ENCODE results near the gene PTPRK. TPM values are rescaled to one million over a fixed set of nuclear protein-coding genes. Genes with fewer than 3 reads are reported as not detected.

PTPRK gene
- total RNA-seq, 1 experiment from 2014 or later, result 89.3 TPM

GRCh38 chr6:128388380-128388779, 132.0 kb downstream of the PTPRK start:
- H3F3A ChIP-seq (ENCODE audit: insufficient read depth, low read depth), result 0 out of 2 replicates have a peak, but pooled peaks cover 5% of the 10 kb centered on the region
- CTCF ChIA-PET, result no interaction called here
- 0 out of 2 replicates have a peak, but pooled peaks cover 3% of the 10 kb centered on the region for H4K20me1 ChIP-seq (ENCODE audit: insufficient read depth)
- no peaks in the 10 kb centered on the region for H3K9me2 ChIP-seq (ENCODE audit: insufficient read depth)
- POLR2A ChIA-PET (ENCODE audit: unreplicated experiment), result no interaction called here
- H3K4me2 ChIP-seq, result no peak overlapping the region
- no peaks in the 10 kb centered on the region for H3K9me3 ChIP-seq (ENCODE audit: insufficient read depth, low read depth)
- H3K79me2 ChIP-seq (ENCODE audit: low read depth), result 0 out of 2 replicates have a peak, but pooled peaks cover 3% of the 10 kb centered on the region
- H3K4me3 ChIP-seq, result no peak overlapping the region
- DNase-seq, result no peak
- H2AFZ ChIP-seq, result no peak overlapping the region
- H3K27me3 ChIP-seq (ENCODE audit: insufficient read depth, low read depth), result no peaks in the 10 kb centered on the region
- no peak for TF ChIP-seq CTCF (conservative IDR thresholded peaks at IDR 0.05)
- TF ChIP-seq EZH2 (IDR thresholded peaks at IDR 0.05; ENCODE audit: low read depth), result no peak
- BruUV-seq (replicated peaks), result no TSS peak
- H3K4me1 ChIP-seq (replicated peaks; ENCODE audit: insufficient read depth), result no peaks in the 10 kb centered on the region
- H3K36me3 ChIP-seq (ENCODE audit: low read depth), result no peaks in the 10 kb centered on the region
- no peak overlapping the region for H3K27ac ChIP-seq
- intact Hi-C loops (cut with micrococcal nuclease; ENCODE audit: unreplicated experiment), result no loop called here

GRCh38 chr6:128380891-128381290, 139.5 kb downstream of the PTPRK start:
- Histone ChIP-seq H3K4me3 (no peak overlapping the region), H3K36me3 (ENCODE audit: low read depth) (peaks cover 19% of the 10 kb centered on the region), H3K27me3 (ENCODE audit: insufficient read depth, low read depth) (no peaks in the 10 kb centered on the region), H3K4me2 (no peak overlapping the region), H3F3A (ENCODE audit: insufficient read depth, low read depth) (no peaks in the 10 kb centered on the region), H4K20me1 (ENCODE audit: insufficient read depth) (no peaks in the 10 kb centered on the region), H3K9me3 (ENCODE audit: insufficient read depth, low read depth) (peaks cover 14% of the 10 kb centered on the region), H2AFZ (no peak overlapping the region), H3K4me1 (replicated peaks; ENCODE audit: insufficient read depth) (no peaks in the 10 kb centered on the region), H3K9me2 (ENCODE audit: insufficient read depth) (no peaks in the 10 kb centered on the region), H3K27ac (no peak overlapping the region), H3K79me2 (ENCODE audit: low read depth) (0 out of 2 replicates have a peak, but pooled peaks cover 6% of the 10 kb centered on the region)
- POLR2A ChIA-PET (ENCODE audit: unreplicated experiment), result no interaction called here
- no TSS peak for BruUV-seq (replicated peaks)
- CTCF ChIA-PET, result no interaction called here
- intact Hi-C loops (cut with micrococcal nuclease; ENCODE audit: unreplicated experiment), result no loop called here
- TF ChIP-seq EZH2 (IDR thresholded peaks at IDR 0.05; ENCODE audit: low read depth) (no peak), CTCF (conservative IDR thresholded peaks at IDR 0.05) (no peak)
- no peak for DNase-seq

- intact Hi-C loops (cut with micrococcal nuclease; ENCODE audit: unreplicated experiment), result no loop called here
- BruUV-seq (replicated peaks), result no TSS peak
- CTCF ChIA-PET, result no interaction called here
- H4K20me1 ChIP-seq (ENCODE audit: insufficient read depth), result no peaks in the 10 kb centered on the region
- H3K4me3 ChIP-seq, result no peak overlapping the region
- peaks cover 19% of the 10 kb centered on the region for H3K36me3 ChIP-seq (ENCODE audit: low read depth)
- DNase-seq, result no peak
- H3K27ac ChIP-seq, result no peak overlapping the region
- H3K9me2 ChIP-seq (ENCODE audit: insufficient read depth), result no peaks in the 10 kb centered on the region
- H3K9me3 ChIP-seq (ENCODE audit: insufficient read depth, low read depth), result peaks cover 18% of the 10 kb centered on the region
- H2AFZ ChIP-seq, result no peak overlapping the region
- no peaks in the 10 kb centered on the region for H3F3A ChIP-seq (ENCODE audit: insufficient read depth, low read depth)
- 0 out of 2 replicates have a peak, but pooled peaks cover 6% of the 10 kb centered on the region for H3K79me2 ChIP-seq (ENCODE audit: low read depth)
- TF ChIP-seq CTCF (conservative IDR thresholded peaks at IDR 0.05) (no peak), EZH2 (IDR thresholded peaks at IDR 0.05; ENCODE audit: low read depth) (no peak)
- no peak overlapping the region for H3K4me2 ChIP-seq
- POLR2A ChIA-PET (ENCODE audit: unreplicated experiment), result interaction anchor here (0.6 kb wide), 1 partner anchor 26 kb away, joined by 12 read pairs; no protein-coding TSS in a partner anchor
- H3K4me1 ChIP-seq (replicated peaks; ENCODE audit: insufficient read depth), result no peaks in the 10 kb centered on the region
- no peaks in the 10 kb centered on the region for H3K27me3 ChIP-seq (ENCODE audit: insufficient read depth, low read depth)
Observed at GRCh38 chr6:128379577-128379976, 140.8 kb downstream of the PTPRK start.
